KOPT-K1 (cell line): ENCODE results near the gene ATP6V1B1.
A peak's percentile ranks its signal among the peaks of the same experiment; 100 is the strongest.
"Not testable (repeated sequence)": the region's sequence is repeated elsewhere in the genome, so short reads cannot be mapped to it uniquely, and the experiment has no call there.

ENCODE experiments used
- H3K27ac ChIP-seq: fragments of 200-600 bp; sonication (generic); 2 replicates; pipeline ENCODE4 v1.5.1; 2016; ENCODE audit warnings: antibody characterized with exemption, mild to moderate bottlenecking, low read depth, low read length; ENCODE audit not compliant: poor library complexity, severe bottlenecking
- H3K36me3 ChIP-seq: fragments of 200-600 bp; sonication (generic); 2 replicates; pipeline ENCODE4 v1.5.1; 2017; ENCODE audit warnings: antibody characterized with exemption, mild to moderate bottlenecking, low read length, moderate library complexity; ENCODE audit not compliant: insufficient read depth
- H3K9me3 ChIP-seq: fragments of 200-600 bp; sonication (generic); 2 replicates; pipeline ENCODE4 v1.5.1; 2017; ENCODE audit warnings: antibody characterized with exemption, low read length, mild to moderate bottlenecking; ENCODE audit not compliant: insufficient read depth, poor library complexity, severe bottlenecking

ATP6V1B1 gene

GRCh38 chr2:70991742-70992141 lies 56.0 kb downstream of the ATP6V1B1 start:
- Histone ChIP-seq H3K27ac (no peak overlapping the region), H3K9me3 (no peaks in the 10 kb centered on the region), H3K36me3 (peaks cover 56% of the 10 kb centered on the region)

DNA sequence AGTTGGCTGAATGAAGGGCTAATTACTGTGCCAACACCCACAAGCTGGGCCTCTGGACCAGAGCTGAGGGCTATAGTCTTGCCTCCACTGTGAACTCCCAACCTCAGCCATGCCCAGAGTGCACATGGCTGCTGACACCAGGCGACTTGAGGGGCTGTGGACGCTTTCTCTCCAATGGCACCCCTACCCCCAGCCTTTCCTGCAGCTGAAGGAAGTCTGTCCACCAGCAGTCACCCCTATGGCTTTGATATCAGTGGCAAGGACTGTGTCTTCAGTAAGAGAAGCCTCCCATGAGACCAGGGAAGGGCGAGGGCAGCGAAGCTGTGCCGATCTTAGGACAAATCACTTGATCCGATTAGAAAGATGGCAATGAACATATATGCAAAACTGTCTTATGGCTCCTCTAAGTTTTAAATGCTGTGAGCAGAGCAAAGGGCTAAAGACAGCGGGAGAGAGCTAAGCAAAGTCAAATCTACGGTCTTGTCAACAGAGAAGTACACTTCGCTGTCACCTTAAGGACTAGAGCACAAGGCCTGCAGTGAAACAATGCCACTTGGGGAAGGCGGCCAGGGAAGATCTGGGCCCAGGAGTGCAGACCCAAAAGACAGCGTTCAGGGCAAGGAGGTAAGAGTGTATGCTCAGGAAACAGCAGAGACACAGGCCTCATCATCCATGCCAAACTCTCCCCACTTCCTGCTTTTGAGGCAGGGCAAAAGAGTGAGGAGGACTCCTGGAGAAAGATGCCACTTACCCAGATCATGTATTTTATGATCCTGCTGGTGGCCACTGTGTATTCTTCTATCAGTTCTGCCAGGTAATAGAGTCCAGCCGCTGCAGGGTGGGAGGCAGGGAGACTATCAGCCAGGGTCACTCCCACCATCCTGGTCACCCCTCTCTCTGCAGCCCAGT lies 57.5 kb downstream of the ATP6V1B1 start:
- peaks cover 42% of the 10 kb centered on the region for H3K36me3 ChIP-seq
- H3K9me3 ChIP-seq: no peaks in the 10 kb centered on the region

DNA sequence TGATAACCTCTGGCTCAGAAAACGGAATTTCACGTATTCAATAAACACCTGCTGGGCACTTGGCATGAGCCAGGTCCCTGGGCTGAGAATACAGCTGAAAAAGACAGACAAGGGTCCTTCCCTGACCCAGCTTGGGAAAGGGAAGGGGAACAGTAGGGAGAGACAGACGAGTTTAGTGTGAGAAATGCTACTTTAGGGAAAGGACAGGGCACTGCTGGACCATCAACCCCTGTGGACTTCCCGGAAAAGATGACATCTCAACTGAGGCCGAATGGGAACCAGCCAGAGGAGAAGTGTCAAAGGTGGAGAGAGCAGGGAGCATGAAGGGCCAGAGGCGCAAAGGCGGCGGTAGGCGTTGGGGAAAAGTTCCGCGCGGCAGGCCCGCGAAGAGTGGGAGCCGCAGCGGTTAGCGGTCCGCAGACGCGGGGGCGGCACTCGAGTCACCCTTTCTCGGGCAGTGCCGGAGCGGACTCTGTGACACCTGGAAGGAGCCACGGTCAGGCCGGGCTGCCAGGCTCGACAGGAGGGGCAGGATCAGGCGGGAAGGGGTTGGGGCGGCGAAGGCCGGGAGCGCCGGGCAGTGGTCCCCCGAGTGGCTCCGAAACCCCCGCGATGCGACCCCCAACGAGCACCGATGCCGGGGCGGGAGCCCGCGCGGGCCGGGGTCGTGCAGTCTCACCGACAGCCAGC lies 58.5 kb downstream of the ATP6V1B1 start:
- H3K9me3 ChIP-seq: no peaks in the 10 kb centered on the region
- peaks cover 32% of the 10 kb centered on the region for H3K36me3 ChIP-seq
- peak overlapping the region; percentile 70 for H3K27ac ChIP-seq

More for the DNA sequence above, 57.5 kb downstream of the ATP6V1B1 start:
- H3K27ac ChIP-seq: peak overlapping the region; percentile 70

GRCh38 chr2:70994699-70995425 lies 59.2 kb downstream of the ATP6V1B1 start, which contains the start of gene TEX261:
Gene TEX261 (minus strand): TSS chr2:70994873. CDS start chr2:70994757, 116 bp downstream.
- no peaks in the 10 kb centered on the region for H3K9me3 ChIP-seq
- H3K27ac ChIP-seq: peak within 1 kb of the TSS; percentile 70
- H3K36me3 ChIP-seq: peaks cover 25% of the 10 kb centered on the region

DNA sequence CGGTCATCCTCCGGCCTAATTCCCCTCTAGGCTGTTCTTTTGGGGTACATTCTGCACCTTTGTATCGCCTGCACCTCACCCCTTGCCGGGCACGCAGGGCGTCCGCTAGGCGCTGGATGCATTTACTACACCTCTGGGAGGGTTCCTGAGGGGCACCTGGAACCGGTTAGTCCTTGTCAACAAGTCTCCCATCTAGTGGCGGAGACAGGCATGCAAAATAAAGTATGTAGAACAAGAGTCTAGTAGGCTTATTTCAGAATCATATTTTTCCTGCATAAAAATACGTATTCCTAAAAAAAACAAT lies 59.7 kb downstream of the ATP6V1B1 start:
- Histone ChIP-seq H3K36me3 (peaks cover 20% of the 10 kb centered on the region), H3K27ac (peak overlapping the region; percentile 70), H3K9me3 (no peaks in the 10 kb centered on the region)

GRCh38 chr2:70998885-70999284 lies 63.2 kb downstream of the ATP6V1B1 start:
- not testable (repeated sequence) for H3K27ac ChIP-seq, H3K36me3 ChIP-seq, H3K9me3 ChIP-seq

- Histone ChIP-seq H3K27ac (no peak overlapping the region), H3K9me3 (no peaks in the 10 kb centered on the region), H3K36me3 (no peaks in the 10 kb centered on the region)
Measured at GRCh38 chr2:70999362-70999761, 63.7 kb downstream of the ATP6V1B1 start.

DNA sequence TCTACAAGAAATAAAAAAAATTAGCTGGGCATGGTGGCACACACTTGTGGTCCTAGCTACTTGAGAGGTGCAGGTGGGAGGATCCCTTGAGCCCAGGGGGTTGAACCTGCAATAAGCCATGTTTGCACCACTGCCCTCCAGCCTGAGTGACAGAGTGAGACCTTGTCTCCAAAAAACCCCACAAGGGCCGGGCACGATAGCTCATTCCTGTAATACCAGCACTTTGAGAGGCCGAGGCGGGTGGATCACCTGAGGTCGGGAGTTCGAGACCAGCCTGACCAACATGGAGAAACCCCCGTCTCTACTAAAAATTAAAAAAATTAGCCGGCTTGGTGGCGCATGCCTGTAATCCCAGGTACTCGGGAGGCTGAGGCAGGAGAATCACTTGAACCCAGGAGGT lies 64.2 kb downstream of the ATP6V1B1 start:
- not testable (repeated sequence) for H3K36me3 ChIP-seq, H3K27ac ChIP-seq, H3K9me3 ChIP-seq

DNA sequence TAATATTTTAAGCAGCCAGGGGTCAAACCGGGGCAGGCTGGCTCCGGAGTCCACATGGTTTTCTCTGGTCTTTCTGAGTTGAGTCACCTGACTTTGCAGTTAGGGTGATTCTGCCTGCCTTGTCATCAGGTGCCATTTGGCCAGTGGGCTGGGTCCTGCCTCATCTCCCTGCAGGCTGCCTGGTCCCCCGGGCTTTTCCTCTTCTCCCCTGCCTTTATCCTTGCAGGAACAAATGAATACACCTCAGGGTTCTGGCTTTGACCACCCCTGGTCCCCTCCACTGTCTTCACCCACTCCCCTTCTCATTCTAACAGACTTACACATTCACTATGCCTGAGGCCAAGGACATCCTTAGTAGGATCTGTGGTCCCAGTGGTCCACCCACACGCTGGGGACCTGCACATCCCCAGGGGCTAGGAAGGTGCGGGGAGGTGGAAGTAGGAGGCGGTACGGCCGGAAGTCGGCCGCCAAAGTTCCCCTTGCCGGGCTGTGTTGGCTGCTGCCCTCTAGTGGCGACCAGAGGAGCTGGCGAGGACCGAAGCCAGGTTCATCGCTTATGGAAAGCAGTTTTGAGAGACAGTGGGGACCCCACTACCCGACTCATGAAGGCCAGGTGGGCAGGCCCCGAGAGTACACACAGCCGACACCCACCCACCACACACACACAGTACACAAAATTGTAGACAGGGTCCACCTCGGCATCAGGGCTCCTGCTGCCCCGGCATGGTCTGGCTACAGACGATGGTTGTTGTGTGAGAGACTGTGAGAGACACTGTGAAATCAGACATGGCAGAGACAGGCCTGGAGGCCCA lies 65.3 kb downstream of the ATP6V1B1 start:
- Histone ChIP-seq H3K9me3 (no peaks in the 10 kb centered on the region), H3K27ac (peak overlapping the region; percentile 36), H3K36me3 (no peaks in the 10 kb centered on the region)

DNA sequence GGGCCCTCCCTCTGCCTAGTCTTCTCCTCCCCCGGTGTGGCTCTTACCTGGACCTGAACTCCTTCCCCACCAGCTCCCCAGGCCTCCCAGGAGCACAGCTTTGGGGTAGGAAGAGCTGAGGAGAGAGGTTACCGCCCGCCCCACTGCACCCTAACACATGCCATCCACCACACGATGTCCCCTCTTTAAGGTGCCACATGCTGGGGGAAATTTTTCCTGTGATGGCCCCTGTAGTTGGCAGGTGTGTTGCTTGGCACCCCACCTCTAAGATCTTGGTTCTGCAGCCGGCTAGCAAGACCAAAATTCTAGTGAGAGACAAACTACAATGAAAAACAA lies 65.9 kb downstream of the ATP6V1B1 start:
- no peaks in the 10 kb centered on the region for H3K36me3 ChIP-seq
- H3K9me3 ChIP-seq: no peaks in the 10 kb centered on the region
- H3K27ac ChIP-seq: no peak overlapping the region

GRCh38 chr2:71001981-71002570 lies 66.4 kb downstream of the ATP6V1B1 start:
- no peaks in the 10 kb centered on the region for H3K36me3 ChIP-seq
- H3K27ac ChIP-seq: no peak overlapping the region
- no peaks in the 10 kb centered on the region for H3K9me3 ChIP-seq

DNA sequence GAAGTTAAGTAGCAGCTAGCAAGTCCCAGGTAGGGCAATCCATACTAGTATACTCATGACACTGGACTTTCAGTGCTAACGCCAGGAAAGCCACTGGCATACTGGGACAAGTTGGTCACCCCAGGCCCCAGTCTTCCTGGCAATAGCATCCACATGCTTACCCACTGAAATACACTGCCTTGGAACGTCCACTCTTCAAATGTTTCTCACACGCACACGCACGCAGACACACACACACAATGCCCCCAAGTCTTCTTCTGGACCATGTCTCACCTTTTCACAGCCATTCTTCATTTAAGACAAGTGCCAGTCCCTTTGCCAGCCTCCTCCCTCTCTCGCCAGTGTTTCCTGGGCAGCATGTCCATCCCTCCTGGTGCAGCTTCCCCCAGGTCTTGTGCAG lies 67.7 kb downstream of the ATP6V1B1 start:
- no peak overlapping the region for H3K27ac ChIP-seq
- H3K9me3 ChIP-seq: no peaks in the 10 kb centered on the region
- H3K36me3 ChIP-seq: no peaks in the 10 kb centered on the region

DNA sequence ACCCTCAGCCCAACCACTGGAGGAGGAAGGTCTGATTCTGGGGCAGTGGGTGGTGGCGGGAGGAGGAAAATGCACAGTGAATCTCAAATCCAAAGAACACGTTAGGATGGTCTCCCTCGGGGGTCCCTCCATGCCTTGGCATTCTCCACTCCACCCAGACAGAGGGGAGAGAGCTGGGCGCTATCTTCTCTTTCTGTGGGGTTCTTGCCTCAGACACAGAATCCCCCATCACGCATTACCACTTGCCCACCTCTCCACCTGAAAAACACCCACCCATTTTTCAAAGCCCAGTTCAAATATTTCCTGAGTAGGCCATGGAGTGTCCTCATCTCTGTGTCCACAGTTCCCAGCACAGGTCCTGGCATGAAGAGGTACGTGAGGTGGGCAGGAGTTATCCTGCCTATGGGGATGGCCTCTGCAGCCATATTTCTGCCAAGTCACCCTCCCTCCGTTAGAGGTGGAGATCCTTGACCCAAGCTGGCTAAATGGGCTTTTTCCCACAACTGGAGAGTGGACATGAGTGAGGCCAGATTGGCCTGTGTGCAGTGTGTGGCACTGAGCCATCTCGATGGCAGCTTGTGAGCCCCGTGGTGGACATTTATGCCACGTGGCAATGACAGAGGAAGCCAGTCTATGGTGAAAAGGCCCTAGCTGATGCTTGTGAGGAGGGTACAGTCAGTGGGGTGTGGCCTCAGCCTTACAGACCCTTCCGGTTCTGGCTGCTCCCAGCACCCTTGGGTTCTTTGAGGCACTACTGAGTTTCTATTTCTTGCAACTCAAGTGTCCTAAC lies 68.5 kb downstream of the ATP6V1B1 start:
- no peaks in the 10 kb centered on the region for H3K36me3 ChIP-seq
- H3K27ac ChIP-seq: no peak overlapping the region
- H3K9me3 ChIP-seq: no peaks in the 10 kb centered on the region

GRCh38 chr2:71004857-71005256 lies 69.2 kb downstream of the ATP6V1B1 start:
- no peak overlapping the region for H3K27ac ChIP-seq
- H3K9me3 ChIP-seq: no peaks in the 10 kb centered on the region
- no peaks in the 10 kb centered on the region for H3K36me3 ChIP-seq
